GM12892 (cell line): ENCODE data around the gene TAOK3.
A peak's percentile ranks its signal among the peaks of the same experiment; 100 is the strongest.

ENCODE experiments used
- DNase-seq: peaks from one replicate; pipeline ENCODE4 v3.0.0; 2011; ENCODE audit not compliant: insufficient read length
- FAIRE-seq: peaks from 2 replicates; lab custom pipeline; 2011; peaks lifted over from hg19 to GRCh38; lab: Jason Lieb, UNC
- POLR2A ChIP-seq: IDR thresholded peaks from 2 replicates; pipeline ENCODE4 v1.6.1; 2011; ENCODE audit warnings: low read depth, low read length, control low read depth
- POLR2AphosphoS5 ChIP-seq: IDR thresholded peaks from 2 replicates; pipeline ENCODE4 v1.6.1; 2011; ENCODE audit warnings: low read depth, low read length, control low read depth
- TAF1 ChIP-seq: IDR thresholded peaks from 2 replicates; pipeline ENCODE4 v1.6.1; 2011; ENCODE audit warnings: low read depth, mild to moderate bottlenecking, control low read depth, low read length, borderline replicate concordance

Gene TAOK3

DNA sequence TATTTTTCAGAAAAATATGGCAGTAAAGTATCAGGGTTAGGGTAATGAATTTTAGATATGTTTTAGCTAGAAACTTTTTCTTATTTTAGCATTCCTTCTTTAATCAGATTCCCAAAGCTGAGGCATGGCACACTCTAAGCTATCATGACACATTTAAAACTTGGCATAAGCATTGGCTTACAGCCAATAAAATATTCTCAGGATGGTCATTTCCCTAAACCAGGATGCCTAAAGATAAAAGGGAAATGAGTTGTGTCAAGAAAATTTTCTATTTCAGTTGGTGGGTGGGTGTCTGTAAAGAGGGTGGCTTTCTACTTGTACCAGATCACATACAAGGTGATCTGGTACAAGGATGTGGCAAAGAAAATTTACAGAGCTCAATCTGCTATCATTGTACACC is 189.0 kb downstream of the TAOK3 start:
- TF ChIP-seq TAF1 (no peak), POLR2AphosphoS5 (no peak)
- DNase-seq, result no peak
- no peak for FAIRE-seq

DNA sequence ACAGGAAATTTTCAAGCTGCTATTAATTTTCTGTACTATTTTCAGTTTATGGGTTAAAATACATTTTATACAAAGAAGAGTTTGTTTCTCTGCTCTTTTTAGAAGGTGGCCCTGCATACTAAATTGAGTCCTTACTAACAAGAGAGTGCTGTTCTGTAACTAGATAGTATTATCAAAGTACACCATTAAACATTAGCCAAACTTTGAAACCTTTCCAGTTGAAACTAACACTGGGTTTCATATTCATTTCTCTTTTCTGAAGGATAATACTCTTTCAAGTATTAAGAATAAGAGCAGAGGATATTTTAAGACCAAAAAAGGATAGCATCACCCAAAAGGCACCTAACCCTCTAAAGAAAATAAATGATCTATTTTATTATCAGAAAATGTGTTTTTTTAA is 189.6 kb downstream of the TAOK3 start:
- DNase-seq (no peak), FAIRE-seq (no peak)
- TF ChIP-seq POLR2AphosphoS5, result no peak
- no peak for TF ChIP-seq TAF1
- no peak for TF ChIP-seq POLR2A

DNA sequence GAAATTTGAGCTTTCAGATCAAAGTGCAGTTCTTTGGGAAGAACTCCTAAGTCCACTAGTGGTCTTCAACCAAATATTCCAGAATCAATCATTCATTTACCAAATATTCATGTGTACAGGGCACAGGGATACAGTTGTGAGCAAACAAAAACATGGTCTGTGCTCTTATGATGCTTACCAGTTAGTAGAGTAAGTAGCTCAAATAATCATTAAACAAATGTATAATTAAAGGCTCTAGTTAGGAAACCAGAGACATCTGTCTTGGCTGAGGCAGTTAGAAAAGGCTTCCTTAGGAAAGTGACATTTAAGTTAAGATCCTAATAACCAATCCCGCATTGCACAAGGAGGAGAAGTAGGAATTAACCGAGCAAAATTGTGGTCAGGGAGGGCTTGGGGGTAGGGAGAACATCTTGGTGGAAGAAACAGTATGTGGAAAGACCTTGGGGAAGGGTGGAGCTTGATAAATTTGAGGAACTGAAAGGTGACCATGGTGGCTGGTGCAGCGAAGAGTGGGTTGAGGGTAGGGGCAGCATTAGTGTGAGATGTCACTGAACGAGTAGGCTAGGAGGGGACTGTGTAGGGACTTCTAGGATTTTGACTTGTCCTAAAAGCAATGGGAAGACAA is 196.8 kb downstream of the TAOK3 start:
- FAIRE-seq, result no peak
- no peak for DNase-seq
- TF ChIP-seq POLR2A (no peak), POLR2AphosphoS5 (no peak), TAF1 (no peak)

DNA sequence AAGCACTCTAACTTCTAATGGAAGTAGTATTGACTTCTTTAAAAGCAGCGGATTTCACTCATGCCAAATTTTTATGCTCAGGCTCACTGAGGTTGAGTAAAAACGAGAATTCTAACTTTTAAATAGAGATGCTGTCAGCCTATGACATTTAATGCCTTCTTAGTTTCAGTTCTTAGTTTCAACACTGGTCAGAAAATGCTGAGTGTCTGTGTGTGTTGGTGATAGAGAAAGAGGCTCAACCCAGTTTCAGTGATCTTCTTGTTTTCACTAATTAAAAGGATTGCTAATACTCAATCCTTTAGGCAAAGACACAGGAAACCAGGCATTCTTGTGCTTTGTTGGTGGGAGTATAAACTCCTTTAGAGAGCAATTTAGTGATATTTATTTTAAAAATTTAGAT is 205.8 kb downstream of the TAOK3 start:
- DNase-seq (peak; percentile 52), FAIRE-seq (peak; percentile 88)
- TF ChIP-seq POLR2AphosphoS5, result no peak
- no peak for TF ChIP-seq POLR2A
- no peak for TF ChIP-seq TAF1

DNA sequence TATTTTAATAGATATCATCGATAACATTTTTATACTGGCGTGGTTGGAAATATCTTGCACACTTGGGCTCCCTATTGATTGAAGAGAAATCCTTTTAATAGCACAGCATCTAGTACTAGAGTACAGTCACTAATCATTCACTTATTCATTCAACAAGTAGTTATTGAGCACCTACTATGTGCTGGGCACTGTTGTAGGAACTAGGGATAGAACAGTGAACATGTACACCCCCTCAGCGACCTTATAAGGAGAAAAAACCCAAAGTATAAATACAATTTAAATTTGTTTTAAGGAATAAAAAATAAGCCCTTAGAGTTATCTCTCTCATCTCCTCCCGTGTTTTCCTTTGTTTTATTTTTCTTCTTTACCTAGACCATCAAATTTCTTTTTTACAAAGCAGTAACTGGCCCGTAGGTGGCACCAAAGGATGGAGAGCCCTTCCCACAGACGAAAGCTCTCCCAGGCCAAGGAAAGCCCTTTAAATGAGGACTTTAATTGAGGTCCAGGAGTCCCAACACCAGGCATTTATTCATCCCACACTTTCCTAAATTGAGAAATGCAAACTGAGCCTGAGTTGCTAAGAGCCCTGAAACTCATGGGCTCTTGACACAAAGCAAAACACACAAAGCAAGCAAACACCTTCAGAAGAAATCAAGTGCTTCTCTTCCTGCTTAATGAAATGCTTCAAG is 207.8 kb downstream of the TAOK3 start:
- DNase-seq (no peak), FAIRE-seq (peak; percentile 89)
- TF ChIP-seq POLR2AphosphoS5, result no peak
- TF ChIP-seq POLR2A, result no peak
- TF ChIP-seq TAF1, result no peak

DNA sequence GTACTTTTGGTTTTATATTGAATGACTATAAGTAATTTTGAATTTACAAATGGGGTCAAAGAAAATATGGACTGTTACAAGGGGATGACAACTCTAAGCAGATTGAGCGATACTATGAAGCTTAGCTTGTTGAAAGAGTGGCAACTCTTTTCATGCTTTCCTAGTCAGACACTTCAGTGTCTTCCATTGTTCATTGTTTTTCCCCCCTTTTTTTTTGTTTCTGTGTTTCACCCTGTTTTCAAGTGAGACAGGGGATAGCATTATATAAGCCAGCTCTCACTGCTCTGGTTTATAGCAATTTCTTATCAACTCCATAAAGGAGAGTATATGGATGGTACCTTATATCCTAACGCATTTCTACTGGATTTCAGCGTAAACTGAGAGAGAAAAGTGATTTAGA is 212.2 kb downstream of the TAOK3 start:
- DNase-seq (no peak), FAIRE-seq (no peak)
- TF ChIP-seq TAF1 (no peak), POLR2A (no peak), POLR2AphosphoS5 (no peak)

DNA sequence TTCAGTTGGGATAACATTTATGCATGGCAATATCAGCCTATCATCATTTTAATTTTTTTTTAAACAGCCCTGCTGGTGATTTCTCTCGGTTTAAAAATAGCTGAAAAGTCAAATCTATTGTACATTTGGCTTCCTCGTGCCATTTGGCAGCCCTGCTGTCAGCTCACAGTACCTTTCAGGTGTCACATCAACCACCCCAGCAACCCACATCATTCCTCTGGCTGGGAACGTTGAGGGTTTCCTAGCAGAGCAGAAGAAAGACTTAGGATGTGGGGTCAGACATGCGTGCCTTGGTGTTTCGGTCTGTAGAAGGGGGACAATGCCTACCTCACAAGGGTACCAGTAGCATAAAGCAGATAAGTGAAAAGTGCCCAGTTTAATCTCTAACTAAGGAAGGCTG is 221.0 kb downstream of the TAOK3 start:
- TF ChIP-seq TAF1 (no peak), POLR2AphosphoS5 (no peak), POLR2A (no peak)
- no peak for DNase-seq
- no peak for FAIRE-seq

DNA sequence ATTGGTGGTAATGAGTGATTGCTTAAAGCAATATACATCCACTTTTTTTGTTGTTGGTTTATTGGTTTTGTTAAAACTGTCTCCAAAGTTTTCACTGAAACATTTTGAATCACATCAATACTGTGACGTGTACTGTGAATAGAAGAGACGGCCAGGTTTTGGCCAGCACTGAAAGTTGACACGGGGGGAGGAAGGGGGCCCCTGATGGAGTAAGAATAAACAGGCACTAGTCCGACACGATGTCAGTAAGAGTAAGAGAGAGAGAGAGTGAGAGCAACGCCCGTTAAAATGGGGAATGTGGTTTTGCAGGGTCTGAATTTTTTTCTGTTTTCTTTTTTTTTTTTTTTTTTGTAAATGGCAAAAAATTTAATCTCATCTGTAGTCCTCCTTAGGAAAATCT is 222.1 kb downstream of the TAOK3 start:
- no peak for DNase-seq
- TF ChIP-seq POLR2AphosphoS5 (no peak), POLR2A (no peak), TAF1 (no peak)
- no peak for FAIRE-seq

DNA sequence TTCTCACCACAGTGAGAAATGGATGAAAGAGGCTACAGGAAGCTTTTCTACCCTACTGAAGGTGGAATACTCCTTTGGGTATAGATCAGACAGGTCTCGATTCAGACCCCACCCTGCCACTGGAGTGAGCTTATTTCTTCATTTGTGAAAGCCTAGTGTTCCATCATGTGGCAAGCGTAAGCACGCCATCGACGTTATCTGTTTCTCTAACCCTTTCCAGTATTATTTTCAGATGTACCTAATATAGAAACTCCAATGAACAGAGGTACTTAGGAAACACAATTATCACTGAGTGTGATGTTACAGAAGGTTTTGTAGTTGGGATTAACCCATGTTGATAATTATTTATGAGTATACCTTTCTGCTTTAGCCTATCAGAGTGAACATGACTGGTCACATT is 224.4 kb downstream of the TAOK3 start:
- DNase-seq (no peak), FAIRE-seq (no peak)
- TF ChIP-seq POLR2AphosphoS5 (no peak), TAF1 (no peak), POLR2A (no peak)

DNA sequence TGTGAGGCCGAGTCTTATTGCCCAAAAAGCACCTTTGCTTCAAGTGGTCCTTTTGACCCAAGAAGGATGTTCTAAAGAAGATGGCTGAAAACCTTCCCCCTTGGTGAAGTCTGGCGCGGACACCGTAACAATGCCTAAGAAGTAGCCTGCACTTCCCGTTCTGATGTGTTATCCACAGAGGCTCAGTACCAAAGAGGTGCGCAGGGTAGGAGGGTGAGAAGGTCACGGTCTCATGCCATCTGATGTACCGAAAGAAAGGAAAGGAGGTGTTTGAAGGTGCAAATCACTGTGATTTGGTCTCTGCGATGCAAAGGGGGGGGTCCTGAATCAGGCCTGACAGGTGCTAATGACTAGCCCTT is 226.9 kb downstream of the TAOK3 start:
- DNase-seq, result no peak
- no peak for FAIRE-seq
- TF ChIP-seq POLR2AphosphoS5, result 0 out of 2 replicates have a peak, but pooled peaks have one; percentile 50
- TF ChIP-seq TAF1, result no peak

DNA sequence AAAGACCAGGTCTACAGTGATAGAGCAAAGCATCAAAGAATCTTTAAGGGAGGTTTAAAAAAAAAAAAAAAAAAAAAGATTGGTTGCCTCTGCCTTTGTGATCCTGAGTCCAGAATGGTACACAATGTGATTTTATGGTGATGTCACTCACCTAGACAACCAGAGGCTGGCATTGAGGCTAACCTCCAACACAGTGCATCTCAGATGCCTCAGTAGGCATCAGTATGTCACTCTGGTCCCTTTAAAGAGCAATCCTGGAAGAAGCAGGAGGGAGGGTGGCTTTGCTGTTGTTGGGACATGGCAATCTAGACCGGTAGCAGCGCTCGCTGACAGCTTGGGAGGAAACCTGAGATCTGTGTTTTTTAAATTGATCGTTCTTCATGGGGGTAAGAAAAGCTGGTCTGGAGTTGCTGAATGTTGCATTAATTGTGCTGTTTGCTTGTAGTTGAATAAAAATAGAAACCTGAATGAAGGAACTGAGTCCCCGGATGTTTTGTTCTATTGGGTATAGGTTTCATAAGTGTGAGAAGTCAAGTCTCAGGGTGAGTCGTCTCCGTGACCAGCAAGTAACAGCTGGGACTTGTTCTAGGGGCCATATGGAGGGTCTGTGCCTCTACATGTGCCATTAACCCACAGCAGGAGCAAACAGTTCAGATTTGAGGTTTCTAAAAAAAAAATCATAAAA is 227.5 kb downstream of the TAOK3 start:
- TF ChIP-seq POLR2AphosphoS5, result no peak; the same call in 1 of the 2 replicates
- no peak for TF ChIP-seq POLR2A
- no peak for TF ChIP-seq TAF1
- no peak for FAIRE-seq
- DNase-seq, result peak; percentile 28

DNA sequence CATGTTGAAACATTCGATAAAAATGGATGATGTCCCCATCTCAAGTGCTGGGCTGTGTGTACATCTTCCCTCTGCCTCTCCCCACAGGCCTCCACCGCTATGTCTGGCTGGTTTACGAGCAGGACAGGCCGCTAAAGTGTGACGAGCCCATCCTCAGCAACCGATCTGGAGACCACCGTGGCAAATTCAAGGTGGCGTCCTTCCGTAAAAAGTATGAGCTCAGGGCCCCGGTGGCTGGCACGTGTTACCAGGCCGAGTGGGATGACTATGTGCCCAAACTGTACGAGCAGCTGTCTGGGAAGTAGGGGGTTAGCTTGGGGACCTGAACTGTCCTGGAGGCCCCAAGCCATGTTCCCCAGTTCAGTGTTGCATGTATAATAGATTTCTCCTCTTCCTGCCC is 228.2 kb downstream of the TAOK3 start:
- no peak for FAIRE-seq
- TF ChIP-seq TAF1, result no peak
- TF ChIP-seq POLR2AphosphoS5, result no peak
- TF ChIP-seq POLR2A, result no peak
- DNase-seq, result no peak
